ENCODE measurements around the gene ARHGAP23.
A peak's percentile ranks its signal among the peaks of the same experiment; 100 is the strongest.

ARHGAP23 gene

DNA sequence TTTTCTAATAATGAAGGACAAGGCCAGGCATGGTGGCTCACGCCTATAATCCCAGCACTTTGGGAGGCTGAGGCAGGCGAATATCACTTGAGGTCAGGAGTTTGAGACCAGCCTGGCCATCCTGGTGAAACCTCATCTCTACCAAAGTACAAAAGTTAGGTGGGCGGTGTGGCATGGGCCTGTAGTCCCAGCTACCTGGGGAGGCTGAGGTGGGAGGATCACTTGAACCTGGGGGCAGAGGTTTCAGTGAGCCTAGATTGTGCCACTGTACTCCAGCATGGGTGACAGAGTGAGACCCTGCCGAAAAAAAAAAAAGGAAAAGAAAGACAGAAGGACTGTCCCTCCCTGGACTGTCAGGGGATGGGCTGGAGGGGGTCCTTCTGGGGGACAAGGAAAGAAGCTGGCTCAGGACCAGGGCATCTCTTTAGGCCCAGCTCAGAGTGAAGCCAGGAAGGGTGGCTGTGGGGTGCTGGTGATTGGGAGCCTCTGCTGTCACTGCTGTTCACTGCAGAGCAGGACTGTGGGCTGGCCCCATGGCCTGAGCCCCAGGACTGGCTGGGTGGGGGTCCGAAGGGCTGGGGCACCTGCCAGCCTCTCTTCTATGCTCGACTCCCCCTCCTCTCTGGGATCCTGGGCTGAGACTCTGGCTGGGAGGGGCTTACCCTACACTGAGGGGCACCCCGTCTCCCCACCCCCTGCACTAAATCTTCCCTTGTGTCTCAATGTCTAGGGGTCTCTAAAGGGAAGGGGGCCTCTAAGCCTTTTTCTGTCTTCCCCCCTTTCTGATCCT, 909 bp upstream of the ARHGAP23 start:
- Histone ChIP-seq H3K9me2 (ENCODE audit: low read depth, low read length) (no peaks in the 10 kb centered on the region), H3K9ac (ENCODE audit: low read length) (peak overlapping the region; percentile 34; the same call in 1 of the 2 replicates), H3K27me3 (ENCODE audit: insufficient read depth, low read length) (no peaks in the 10 kb centered on the region), H3K4me2 (ENCODE audit: low read length) (peak overlapping the region; percentile 70), H3K27ac (ENCODE audit: low read depth, low read length, poor library complexity, severe bottlenecking) (no peak overlapping the region), H4K20me1 (ENCODE audit: insufficient read depth, low read length) (no peaks in the 10 kb centered on the region), H3K4me3 (ENCODE audit: low read depth, low read length, poor library complexity, severe bottlenecking) (peak overlapping the region; percentile 37), H3F3A (ENCODE audit: insufficient read depth, low read length) (no peaks in the 10 kb centered on the region), H3K9me3 (ENCODE audit: low read length) (no peaks in the 10 kb centered on the region), H3K79me2 (ENCODE audit: insufficient read depth, low read length) (no peaks in the 10 kb centered on the region), H3K4me1 (ENCODE audit: insufficient read depth, low read length, severe bottlenecking) (peaks cover 5% of the 10 kb centered on the region), H2AFZ (ENCODE audit: low read length) (no peak overlapping the region), H3K36me3 (ENCODE audit: insufficient read depth, low read length) (no peaks in the 10 kb centered on the region)
- no peak for TF ChIP-seq EZH2 (IDR thresholded peaks at IDR 0.05; ENCODE audit: borderline replicate concordance, low read length)
- no peak for TF ChIP-seq CTCF (IDR thresholded peaks at IDR 0.05; ENCODE audit: low read length)

DNA sequence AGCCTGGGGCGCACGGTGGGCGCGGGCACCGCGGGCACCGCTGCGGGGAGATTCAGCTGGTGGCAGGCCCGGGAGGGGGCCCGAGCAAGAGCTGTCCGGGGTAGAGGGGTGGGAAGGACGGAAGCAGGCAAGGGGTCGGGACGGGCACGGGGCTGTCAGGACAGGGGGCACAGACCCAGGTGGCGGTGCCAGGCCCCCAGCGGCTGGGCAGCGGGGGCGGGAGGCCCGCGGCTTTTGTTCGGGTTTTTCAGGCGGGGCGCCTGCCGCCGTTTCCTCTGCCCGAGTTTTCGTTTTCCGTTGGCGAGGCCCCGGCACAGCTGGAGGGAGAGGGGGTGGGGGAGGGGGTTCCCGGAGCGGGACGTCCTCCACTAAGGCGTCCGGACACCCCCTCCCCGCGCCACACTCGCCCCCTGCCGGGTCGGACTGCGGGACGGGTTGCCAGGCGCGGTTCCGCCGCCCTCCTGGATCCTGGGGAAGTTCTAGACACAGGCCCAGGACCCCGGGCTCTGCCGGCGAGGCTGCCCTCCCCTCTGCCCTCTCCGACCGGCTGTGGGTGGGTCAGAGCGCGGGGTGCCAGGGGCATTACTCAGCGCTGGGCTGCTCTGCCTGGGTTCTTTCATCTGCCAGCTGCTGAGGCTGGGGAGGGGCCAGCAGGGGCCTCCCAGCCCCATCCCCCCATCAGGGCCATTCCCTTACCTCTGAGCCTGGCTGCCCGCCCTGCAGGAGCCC, 543 bp downstream of the ARHGAP23 start:
- no peaks in the 10 kb centered on the region for H3K79me2 ChIP-seq (ENCODE audit: insufficient read depth, low read length)
- no peaks in the 10 kb centered on the region for H3K27me3 ChIP-seq (ENCODE audit: insufficient read depth, low read length)
- no peaks in the 10 kb centered on the region for H3F3A ChIP-seq (ENCODE audit: insufficient read depth, low read length)
- TF ChIP-seq EZH2 (IDR thresholded peaks at IDR 0.05; ENCODE audit: borderline replicate concordance, low read length) (no peak), CTCF (IDR thresholded peaks at IDR 0.05; ENCODE audit: low read length) (no peak)
- no peak overlapping the region for H3K27ac ChIP-seq (ENCODE audit: low read depth, low read length, poor library complexity, severe bottlenecking)
- H3K36me3 ChIP-seq (ENCODE audit: insufficient read depth, low read length): no peaks in the 10 kb centered on the region
- H3K4me3 ChIP-seq (ENCODE audit: low read depth, low read length, poor library complexity, severe bottlenecking): peak overlapping the region; percentile 19
- no peaks in the 10 kb centered on the region for H3K9me3 ChIP-seq (ENCODE audit: low read length)
- H3K4me1 ChIP-seq (ENCODE audit: insufficient read depth, low read length, severe bottlenecking): peaks cover 5% of the 10 kb centered on the region
- H3K9ac ChIP-seq (ENCODE audit: low read length): no peak overlapping the region
- H2AFZ ChIP-seq (ENCODE audit: low read length): no peak overlapping the region
- H3K4me2 ChIP-seq (ENCODE audit: low read length): peak overlapping the region; percentile 70
- H3K9me2 ChIP-seq (ENCODE audit: low read depth, low read length): no peaks in the 10 kb centered on the region
- no peaks in the 10 kb centered on the region for H4K20me1 ChIP-seq (ENCODE audit: insufficient read depth, low read length)

- no peaks in the 10 kb centered on the region for H3K79me2 ChIP-seq (ENCODE audit: insufficient read depth, low read length)
- no peak overlapping the region for H3K4me3 ChIP-seq (ENCODE audit: low read depth, low read length, poor library complexity, severe bottlenecking)
- H3K36me3 ChIP-seq (ENCODE audit: insufficient read depth, low read length): no peaks in the 10 kb centered on the region
- H3K27me3 ChIP-seq (ENCODE audit: insufficient read depth, low read length): no peaks in the 10 kb centered on the region
- no peaks in the 10 kb centered on the region for H3K9me3 ChIP-seq (ENCODE audit: low read length)
- TF ChIP-seq EZH2 (IDR thresholded peaks at IDR 0.05; ENCODE audit: borderline replicate concordance, low read length): no peak
- no peak for TF ChIP-seq CTCF (IDR thresholded peaks at IDR 0.05; ENCODE audit: low read length)
- H3K4me1 ChIP-seq (ENCODE audit: insufficient read depth, low read length, severe bottlenecking): peaks cover 5% of the 10 kb centered on the region
- no peaks in the 10 kb centered on the region for H4K20me1 ChIP-seq (ENCODE audit: insufficient read depth, low read length)
- H2AFZ ChIP-seq (ENCODE audit: low read length): no peak overlapping the region
- no peaks in the 10 kb centered on the region for H3K9me2 ChIP-seq (ENCODE audit: low read depth, low read length)
- H3K4me2 ChIP-seq (ENCODE audit: low read length): no peak overlapping the region
- H3F3A ChIP-seq (ENCODE audit: insufficient read depth, low read length): no peaks in the 10 kb centered on the region
- H3K27ac ChIP-seq (ENCODE audit: low read depth, low read length, poor library complexity, severe bottlenecking): no peak overlapping the region
- H3K9ac ChIP-seq (ENCODE audit: low read length): no peak overlapping the region
These were observed 1.3 kb downstream of the ARHGAP23 start for GRCh38 chr17:38429476-38430100.

All from OCI-LY1 (cell line).